CD4-positive, alpha-beta T cell treated with Interleukin-4 for 1 hour (primary cell): ENCODE results near the gene SH3RF1.
"Not testable (repeated sequence)": the region's sequence is repeated elsewhere in the genome, so short reads cannot be mapped to it uniquely, and the experiment has no call there.

ENCODE experiments used
- DNase-seq, 2 donors: peaks; one replicate each; pipeline ENCODE4 v3.0.0-alpha.2; 2020 to 2022

The SH3RF1 gene

DNA sequence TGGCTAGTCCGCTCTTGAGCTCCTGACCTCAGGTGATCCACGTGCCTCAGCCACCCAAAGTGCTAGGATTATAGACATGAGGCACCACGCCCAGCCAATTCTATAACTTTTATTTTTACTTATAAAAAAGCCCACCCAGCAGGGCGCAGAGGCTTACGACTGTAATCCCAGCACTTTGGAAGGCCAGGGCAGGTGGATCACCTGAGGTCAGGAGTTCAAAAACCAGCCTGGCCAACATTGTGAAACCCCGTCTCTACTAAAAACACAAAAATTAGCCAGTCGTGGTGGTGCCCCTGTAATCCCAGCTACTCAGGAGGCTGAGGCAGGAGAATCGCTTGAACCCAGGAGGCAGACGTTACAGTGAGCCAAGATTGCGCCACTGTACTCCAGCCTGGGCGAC lies 73.5 kb downstream of the SH3RF1 start:
- not testable (repeated sequence) for DNase-seq

DNA sequence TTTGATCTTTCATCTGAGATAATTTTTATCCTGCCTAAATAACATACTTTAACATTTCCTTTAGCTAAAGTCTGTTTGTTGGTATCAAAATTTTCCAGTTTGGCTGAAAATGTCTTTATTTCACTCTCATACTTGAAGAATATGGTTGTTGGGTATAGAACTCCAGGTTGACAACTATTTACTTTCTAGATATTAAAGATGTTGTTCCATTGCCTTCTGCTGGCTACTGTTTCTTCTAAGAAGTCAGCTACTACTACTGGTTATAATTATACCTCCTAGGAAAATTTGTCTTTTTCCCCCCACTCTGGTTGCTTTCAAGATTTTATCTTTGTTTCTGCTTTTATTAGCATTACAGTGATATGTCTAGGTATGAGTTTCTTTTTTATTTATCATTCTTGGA lies 75.7 kb downstream of the SH3RF1 start:
- DNase-seq, result no peak

DNA sequence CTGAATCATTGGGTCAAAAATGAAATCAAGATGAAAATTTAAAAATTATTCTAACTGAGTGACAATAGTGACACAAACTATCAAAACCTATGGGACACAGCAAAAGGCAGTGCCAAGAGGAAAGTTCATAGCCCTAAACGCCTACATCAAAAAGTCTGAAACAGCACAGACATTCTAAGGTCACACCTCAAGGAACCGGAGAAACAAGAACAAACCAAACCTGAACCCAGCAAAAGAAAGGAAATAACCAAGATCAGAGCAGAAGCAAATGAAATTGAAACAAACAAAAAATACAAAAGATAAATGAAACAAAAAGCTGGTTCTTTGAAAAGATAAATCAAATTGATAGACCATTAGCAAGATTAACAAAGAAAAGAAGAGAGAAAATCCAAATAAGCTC lies 80.8 kb downstream of the SH3RF1 start:
- not testable (repeated sequence) for DNase-seq

DNA sequence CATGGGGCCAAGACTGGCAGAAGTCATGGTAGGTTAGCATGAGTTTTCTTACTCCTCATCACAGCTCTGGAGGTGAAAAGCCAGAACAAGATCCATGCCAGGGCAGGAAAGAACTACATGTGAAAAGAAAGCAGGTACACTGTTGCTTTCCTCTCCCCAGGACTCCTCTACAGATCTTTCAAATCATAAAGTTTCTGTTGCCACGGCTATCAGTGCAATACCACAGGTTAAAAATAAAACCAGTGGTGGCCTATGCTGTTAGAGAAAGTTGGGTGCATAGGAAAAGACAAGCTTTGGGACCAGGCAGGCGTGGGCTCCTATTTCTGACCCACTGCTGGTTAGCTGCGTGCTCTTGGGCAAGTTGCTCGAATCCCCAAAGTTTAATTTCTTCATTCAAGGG lies 81.4 kb downstream of the SH3RF1 start:
- DNase-seq, result no peak

DNA sequence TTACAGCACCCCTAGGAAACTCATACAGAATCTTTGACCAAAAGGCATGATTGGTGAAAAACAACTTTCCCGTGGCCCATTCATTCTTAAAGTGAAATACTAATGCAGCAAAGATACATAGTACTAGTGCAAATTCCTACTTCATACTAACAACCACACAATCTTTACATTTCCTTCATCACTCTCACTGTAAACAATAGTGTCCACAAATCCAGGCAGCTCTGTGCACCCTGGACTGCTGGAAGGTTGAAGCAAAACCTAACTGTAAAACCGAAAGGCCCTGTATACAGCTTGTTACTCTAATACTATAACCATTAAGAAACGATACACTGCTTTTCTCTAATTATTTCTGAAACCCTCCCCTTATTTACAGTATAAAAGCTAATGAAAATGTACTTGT lies 82.6 kb downstream of the SH3RF1 start:
- DNase-seq, result no peak

DNA sequence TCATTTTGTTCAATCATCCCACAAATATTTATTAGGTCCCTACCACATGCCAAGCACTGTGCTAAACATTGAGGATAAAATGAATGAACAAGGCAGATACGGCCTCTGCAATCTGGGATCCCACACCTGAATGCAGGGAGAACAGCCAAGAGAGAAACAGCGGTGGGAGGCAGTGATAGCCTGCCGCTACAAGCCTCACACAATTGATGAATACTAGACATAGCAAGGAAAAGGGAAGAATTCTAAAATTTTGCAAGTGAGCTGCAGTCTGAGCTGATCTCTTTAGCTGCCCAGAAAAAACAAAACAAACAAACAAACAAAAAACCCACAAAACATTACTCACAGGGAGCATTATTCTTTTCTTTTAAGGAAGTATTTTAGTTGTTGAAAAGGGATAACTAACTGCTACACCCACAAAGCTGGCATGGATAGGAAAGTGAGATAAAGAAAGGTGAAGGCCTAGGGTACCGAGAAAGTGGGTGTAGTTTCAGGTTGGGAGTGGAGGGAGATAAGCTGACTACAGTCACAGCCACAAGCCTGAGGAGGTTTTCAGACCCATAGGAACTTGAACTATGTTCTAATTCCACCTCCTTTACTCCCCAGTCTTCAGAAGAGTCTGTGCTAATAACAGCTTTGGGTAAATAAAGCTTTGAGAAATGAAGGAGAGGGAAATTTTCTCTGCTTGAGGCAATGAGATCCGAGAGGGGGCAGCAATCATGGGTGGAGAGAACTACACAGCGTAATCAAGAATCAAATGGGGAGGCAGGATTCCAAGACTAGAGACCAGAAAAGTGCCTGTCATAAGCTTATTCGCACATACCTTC lies 85.4 kb downstream of the SH3RF1 start:
- no peak for DNase-seq

DNA sequence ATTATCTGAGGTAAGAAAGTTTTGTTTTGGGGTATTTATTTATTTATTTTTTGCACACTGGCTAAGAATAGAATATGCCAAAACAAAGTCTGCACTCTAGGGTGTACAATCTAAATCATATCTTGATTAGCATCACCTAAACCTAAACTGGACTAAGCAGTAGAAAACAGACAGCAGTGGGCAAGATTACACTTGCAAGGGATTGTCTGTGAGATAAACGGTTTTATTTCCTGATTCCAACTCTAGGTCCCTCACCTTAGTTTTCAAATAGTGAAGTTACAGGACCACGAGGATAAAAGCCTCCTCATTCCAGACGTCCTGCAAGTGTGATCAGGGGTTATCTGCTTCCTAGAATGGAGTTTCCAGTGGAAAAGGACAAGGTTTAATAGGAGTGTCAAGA lies 86.1 kb downstream of the SH3RF1 start:
- DNase-seq, result no peak

DNA sequence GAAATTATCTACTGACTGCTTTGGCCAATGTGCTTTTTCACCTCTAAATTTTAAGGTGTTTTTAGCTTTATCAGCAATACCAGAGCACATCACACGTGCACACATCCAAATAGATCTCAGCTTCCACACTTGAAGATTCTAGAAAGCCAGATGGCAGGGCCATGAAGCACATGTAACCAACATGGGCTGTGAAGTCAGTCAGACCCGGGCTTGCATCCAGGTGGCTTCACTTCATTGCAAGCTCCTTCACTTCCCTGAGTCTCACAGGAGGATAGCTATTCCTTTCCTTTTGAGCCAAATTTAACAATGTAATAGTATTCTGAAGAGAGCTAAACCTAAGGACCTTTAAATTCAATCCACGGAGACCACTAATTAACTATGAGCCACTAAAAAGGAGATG lies 86.5 kb downstream of the SH3RF1 start:
- DNase-seq, result no peak

DNA sequence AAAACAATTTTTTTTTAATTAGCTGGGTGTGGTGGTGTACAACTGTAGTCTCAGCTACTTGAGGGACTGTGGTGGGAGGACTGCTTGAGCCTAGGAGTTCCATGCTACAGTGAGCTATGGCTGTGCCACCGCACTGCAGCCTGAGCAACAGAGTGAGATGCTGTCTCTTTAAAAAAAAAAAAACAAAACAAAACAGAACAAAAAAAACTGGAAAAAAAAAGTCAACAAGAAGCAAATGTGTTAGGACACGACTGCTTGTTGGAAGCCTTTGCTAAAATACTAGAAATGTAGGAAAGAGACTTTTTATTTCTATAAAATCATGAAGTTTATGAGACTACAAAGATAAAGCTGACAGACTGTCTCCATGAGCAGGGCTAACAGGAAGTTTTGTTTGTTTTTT lies 87.2 kb downstream of the SH3RF1 start:
- no peak for DNase-seq

DNA sequence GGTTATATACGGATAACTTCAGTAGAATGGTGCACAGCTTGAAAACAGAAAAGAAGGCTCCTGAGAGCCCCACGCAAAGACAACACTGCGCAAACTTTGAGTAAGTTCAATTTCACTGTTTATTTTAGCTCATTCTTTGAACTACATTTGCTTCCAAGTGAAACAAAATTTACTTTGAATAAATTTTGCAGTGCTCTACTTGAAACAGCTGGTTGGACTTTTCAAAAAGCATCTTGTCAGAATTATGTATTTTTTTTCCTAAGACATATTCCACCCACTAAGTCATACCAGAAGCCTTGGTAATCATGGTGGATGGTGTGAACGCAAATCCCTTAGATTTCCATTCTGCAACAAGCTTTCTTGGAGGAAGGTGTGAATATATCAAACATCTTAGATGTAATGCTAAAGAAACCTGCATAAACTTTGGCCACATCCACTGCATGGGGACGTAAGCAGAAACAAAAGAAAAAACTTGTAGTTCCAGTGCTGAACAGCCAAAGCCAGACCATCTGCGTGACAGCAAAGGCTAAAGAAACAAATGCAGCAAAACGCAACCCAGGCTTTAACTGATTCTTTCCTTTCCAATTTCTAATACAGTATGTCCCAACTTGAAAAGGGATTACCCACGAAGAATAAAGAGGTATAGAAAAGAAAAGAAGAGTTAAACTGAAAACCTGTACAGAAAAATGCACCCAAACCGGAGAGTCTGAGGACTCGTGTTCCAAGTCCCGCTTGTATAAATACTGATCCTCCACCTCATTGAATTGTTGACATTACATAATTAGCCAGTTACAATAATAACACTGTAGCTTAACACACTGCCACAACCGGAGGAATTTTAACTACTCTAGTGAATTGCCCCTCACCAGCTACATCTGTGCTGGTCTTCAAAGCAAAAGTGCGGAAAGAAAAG lies 90.9 kb downstream of the SH3RF1 start:
- no peak for DNase-seq

DNA sequence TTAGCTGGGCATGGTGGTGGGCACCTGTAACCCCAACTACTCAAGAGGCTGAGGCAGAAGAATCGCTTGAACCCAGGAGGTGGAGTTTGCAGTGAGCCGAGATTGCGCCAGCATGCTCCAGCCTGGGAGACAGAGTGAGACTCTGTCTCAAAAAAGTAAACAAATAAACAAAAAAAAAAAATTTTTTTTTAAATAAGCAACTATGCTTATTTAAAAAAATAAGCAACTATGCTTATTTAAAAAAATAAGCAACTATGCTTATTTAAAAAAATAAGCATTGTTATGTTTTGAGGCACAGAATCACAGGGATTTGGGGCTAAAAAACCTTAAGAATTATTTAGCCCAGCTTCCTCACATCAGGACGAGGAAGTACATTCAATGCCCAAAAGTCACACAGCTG lies 92.7 kb downstream of the SH3RF1 start:
- DNase-seq, result not testable (repeated sequence)

DNA sequence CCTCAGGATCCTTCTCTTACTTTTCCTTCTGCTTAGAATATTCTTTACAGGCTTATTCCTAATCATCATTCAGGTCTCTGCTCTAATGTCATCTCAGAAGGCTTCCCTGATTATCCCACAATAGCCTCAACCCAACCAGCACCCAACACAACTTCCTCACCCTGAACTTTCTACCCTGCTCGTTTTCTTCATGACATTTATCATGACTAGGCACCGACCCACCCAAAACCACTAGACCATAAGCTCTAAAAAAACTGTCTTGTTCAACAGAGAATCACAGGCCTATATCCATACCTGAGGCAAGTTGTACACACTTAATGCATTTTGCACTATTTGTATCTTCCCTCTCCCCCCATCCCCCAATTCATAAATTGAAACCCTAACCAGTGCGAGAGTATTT lies 95.3 kb downstream of the SH3RF1 start:
- DNase-seq, result no peak

DNA sequence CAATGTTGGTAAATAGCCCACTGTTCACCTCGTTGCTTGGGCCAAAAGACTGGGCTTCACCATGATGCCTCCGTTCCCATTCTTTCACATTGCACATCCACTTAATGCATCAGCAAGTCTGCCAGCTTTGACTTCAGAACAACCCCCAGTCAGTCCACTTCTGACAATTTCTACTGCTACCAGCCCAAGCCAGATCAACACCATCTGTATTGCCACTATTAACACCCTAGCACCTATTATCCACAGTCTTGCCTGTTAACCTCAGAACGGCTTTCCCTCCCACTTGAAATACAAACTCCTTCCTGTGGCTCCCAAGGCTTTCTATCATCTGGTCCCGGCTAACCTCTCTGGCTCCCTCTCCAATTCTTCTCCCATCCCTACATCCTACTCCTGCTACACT lies 95.7 kb downstream of the SH3RF1 start:
- no peak for DNase-seq

DNA sequence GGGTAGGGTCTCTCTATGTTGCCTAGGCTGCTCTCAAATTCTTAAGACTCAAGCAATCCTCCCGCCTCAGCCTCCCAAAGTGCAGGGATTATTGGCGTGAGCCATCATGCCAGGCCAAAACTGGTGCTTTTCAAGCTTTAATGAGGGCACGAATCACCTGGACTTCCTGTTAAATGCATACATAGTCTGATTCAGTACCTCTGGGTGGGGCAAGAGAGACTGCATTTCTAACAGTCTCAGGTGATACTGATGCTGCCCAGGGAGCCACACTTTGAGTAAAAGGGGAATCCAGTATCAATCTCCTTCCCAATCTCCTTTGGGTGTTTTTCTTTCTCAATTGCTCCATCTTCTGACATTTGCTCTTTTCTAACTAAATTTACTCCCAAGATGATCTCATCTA lies 96.5 kb downstream of the SH3RF1 start:
- no peak for DNase-seq

DNA sequence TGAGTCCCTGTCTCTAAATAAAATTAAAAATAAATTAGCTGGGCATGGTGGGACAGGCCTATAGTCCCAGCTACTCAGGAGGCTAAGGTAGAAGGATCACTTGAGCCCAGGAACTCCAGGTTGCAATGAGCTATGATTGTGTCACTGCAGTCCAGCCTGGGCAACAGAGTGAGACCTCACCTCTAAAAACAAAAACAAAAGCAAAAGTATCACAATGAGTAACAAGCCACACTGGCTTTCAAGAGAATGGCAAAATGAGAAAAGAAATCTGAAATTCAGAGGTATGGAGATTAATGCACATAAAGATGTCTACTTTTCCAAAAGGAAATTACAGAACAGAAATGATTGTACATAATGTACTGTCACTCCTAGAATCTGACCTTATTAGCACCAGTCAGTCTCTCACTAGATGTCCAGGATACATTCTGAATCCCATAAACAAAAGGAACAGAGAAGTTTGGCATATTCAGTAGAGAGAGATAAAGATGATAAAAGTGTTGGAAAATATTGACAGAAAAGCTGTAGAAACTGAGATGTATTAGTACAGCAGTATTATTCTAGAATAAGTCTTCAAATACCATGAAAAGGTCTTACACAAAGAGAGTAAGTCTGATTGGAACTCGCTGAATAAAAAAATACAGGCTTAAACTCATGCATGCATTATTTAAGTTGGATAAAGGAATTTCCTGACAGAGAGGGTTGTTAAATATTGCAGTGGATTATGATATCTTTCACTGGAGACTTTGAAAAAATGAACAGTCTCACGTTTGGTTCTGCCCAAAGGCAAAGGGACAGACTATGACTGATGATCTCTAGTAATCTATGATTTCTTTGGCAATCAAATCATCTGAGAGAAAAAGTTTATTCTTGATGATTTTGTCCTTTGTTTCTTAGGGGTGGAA lies 102.5 kb downstream of the SH3RF1 start:
- DNase-seq, result no peak

DNA sequence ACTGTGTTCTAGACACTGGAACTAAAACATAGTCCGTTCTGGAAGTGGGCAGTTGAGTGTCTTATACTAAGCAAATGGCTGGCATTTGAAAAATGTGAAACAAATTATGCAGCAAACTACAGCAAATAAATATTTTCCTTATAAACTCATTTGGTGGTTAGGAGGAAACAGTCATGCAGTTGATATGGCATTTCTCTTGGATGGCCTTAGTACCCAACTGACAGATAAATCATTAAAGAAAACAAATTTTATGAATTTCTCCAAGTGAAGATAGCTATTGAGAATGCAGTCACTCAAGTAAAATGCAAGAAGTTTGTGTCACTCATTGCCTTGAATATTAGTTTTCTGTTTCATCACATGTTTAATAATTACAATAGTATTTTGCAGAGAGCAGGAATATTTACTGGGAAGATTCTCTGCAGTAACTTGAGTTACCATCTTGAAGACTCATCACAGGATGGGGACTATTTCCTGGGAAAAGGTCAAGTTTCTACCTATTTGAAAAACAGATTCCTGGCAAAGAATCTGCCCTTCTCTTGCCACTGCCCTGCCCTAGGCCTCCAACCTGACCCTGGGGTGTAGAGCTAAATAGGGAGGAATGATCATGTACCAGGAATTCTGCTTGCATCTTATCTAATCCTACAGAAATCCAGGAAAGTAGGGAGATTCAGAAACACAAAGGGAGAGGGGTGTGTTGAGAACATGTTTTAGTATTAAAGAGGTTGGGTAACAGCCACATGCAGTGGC lies 105.9 kb downstream of the SH3RF1 start:
- no peak for DNase-seq

DNA sequence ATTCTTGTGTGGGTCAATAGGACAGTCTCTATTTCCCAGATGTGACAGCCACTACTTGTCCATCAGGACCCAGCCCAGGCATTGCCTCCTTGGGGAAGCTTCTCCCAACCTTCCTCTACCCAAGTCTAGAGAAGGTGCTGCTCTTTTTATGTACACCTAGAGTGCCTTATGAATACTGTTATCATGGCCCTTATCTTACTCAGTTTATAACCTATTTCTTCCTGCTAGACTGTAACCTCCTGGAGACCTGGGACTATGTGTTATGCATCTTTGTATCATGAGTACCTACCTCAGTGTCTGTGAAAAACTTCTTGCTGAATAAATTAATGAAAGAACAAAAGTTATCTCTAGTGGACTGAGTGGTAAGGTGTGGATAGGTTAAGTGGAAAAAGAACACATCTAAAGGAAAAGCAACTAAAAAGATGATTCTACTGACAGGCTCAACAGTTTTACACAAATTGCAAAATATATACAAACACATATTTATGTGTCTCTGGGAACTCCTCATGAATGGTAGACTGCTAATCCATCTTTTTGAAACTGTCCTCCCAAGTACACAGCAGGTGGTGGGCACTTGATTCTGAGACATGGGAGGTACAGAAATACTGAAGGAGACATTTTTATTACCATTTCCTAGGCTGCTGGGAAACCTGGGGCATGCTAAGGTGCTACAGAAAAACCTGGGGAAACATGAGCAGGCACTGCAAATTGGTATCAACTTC lies 106.6 kb downstream of the SH3RF1 start:
- DNase-seq, result no peak

DNA sequence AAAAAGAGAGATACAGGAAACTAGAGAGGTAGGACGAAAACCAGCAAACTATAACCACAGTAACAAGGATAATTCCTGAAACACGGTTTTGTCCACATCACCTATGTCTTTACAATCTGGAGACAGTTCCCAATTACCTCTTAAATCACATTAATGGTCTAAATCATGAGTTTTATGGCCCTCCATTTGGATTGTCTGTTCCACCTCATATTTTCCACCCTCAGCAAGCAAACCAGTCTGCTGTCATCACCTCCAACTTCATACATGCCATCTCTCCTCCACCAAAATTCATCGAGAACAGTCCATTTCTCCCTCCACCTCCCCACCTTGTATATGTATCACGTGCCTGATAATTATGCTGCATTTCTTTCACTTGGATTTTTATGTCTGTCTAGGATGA lies 107.3 kb downstream of the SH3RF1 start:
- no peak for DNase-seq

DNA sequence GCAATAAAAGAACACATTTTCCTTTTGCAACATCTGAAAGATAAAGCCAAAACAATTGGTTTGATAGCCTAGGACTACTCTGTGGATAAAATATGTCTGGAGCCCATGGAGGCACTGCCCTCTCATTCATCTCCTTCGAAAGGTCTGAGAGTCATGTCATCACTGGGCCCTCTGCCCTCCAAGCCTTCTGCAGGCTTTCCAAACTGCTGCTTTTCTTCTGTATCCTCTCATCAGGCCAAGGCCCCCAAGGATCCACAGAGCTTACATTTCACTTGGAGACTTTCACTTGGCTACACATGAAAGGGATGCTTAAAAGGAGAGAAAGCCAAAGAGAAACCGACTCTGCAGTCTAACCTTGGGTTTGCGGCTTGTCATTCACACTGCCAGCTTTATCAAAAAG lies 109.9 kb downstream of the SH3RF1 start:
- no peak for DNase-seq

DNA sequence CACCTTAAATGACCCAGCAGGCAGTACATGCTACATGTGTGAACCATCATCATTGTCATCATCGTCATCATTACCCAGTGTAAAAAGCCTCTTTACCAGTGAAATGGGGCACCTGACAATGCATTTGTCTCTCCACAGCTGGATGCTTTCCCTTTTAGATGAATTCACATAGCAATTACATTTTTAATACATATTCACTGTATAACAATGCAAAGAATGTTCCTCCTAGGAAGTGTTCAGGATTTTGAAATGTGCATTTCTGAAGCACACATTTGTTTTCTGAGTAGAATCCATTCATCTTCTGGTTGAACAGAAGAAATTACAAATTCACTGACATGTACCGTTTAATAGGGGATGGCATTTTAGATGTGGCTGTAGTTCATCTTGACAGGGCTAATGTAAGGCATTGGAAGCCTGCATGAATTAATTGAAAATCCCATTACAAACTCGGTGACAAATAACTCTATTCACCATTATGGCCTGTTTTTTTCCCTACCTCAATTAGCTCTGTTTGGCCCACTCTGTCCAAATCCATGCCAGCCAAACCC lies 111.1 kb downstream of the SH3RF1 start:
- no peak for DNase-seq

DNA sequence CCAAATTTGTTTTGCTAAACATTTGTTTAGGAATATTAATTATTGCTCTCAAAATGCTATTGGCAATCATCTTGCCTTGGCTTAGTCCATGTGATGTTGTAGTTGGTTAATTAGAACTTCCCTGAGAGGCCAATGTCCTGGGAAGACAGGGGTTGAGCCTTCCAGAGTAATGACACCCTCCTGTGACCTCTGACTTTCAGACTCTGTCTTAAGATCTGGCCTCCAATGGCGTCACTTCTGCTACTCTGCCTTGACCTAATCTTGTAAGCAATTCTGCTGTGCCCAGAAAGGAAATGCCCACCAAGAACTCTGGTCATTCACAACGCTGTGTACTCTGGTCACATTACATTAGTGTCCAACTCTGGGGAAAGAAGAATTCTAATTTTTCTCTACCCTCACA lies 111.9 kb downstream of the SH3RF1 start:
- no peak for DNase-seq
